ENCODE data around the gene SLC15A3.
A peak's percentile ranks its signal among the peaks of the same experiment; 100 is the strongest.

SLC15A3 gene

DNA sequence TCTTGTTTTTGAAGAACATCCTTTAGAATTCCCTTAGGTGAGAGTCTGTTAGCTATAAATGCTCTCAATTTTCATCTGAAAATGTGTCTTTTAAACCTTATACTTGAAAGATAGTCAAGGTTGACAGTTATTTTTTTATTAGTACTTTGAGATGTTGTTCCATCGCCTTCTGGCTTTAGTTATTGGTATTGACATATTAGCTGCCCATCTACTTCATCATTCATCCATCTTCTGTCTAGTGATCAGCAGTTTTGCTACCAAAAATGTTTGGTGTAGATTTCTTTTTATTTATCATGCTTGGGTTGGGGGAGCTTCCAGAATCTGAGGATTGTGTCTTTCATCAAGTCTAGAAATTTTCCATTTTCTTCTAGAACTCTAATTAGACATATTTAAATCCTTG lies 16.2 kb upstream of the SLC15A3 start:
- no peak overlapping the region for H3K4me3 Mint-ChIP-seq
- peaks cover 6% of the 10 kb centered on the region for H3K9me3 Mint-ChIP-seq
- H3K27me3 Mint-ChIP-seq: peaks cover 2% of the 10 kb centered on the region
- H3K36me3 Mint-ChIP-seq (ENCODE audit: low read depth): peaks cover 10% of the 10 kb centered on the region
- no peak overlapping the region for H3K27ac Mint-ChIP-seq
- no peak for ATAC-seq
- no peak for DNase-seq
- peaks cover 17% of the 10 kb centered on the region for H3K4me1 Mint-ChIP-seq

- Mint-ChIP-seq H3K27ac (no peak overlapping the region), H3K9me3 (peaks cover 6% of the 10 kb centered on the region), H3K36me3 (ENCODE audit: low read depth) (peaks cover 2% of the 10 kb centered on the region), H3K4me1 (peaks cover 17% of the 10 kb centered on the region), H3K27me3 (peaks cover 6% of the 10 kb centered on the region), H3K4me3 (no peak overlapping the region)
- no peak for DNase-seq
- ATAC-seq: no peak
Measured at GRCh38 chr11:60966890-60967289, 14.9 kb upstream of the SLC15A3 start.

DNA sequence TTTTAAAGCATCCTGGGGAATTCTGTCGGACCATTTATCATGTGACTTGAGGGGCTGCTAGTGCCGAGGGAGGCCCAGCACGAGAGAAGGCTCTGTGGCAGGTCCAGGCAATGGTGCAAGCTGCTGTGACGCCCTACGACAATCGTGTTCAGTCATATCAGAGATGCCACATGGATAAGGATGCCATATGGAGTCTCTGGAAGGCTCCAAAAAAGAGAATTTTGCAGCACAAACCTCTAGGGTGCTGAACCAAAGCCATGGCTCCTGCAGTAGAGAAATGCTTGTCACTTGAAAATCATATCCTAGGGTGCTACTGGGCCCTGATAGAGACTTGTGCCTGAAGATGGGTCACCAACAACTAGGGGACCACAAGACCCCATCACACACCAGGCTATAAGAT lies 12.8 kb upstream of the SLC15A3 start:
- Mint-ChIP-seq H3K27me3 (peaks cover 8% of the 10 kb centered on the region), H3K9me3 (peaks cover 6% of the 10 kb centered on the region), H3K36me3 (ENCODE audit: low read depth) (peaks cover 2% of the 10 kb centered on the region), H3K27ac (no peak overlapping the region), H3K4me3 (no peak overlapping the region), H3K4me1 (no peaks in the 10 kb centered on the region)
- ATAC-seq (no peak), DNase-seq (no peak)

DNA sequence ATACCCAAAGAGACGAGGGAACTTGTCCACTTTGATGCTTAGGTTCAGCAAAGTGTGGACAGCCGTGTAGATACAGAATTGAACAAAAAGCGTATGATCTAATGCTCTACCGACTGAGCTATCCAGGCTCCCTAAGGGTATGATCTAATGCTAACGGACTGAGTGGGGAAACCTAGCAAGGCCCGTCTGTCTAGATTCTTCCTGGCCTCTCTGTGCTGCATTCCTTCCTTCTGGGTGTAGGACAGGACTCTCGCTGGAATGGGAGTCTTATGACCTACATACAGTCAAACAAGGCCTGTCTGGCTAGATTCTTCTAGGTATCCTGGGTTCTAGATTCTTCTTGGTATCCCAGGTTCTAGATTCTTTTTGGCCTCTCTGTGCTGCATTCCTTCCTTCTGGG lies 8.4 kb upstream of the SLC15A3 start:
- Mint-ChIP-seq H3K9me3 (no peaks in the 10 kb centered on the region), H3K27ac (no peak overlapping the region), H3K4me3 (no peak overlapping the region), H3K4me1 (no peaks in the 10 kb centered on the region), H3K27me3 (peaks cover 7% of the 10 kb centered on the region), H3K36me3 (ENCODE audit: low read depth) (no peaks in the 10 kb centered on the region)
- ATAC-seq: no peak
- no peak for DNase-seq

- H3K9me3 Mint-ChIP-seq: no peaks in the 10 kb centered on the region
- H3K4me1 Mint-ChIP-seq: no peaks in the 10 kb centered on the region
- DNase-seq: no peak
- ATAC-seq: no peak
- H3K27me3 Mint-ChIP-seq: peaks cover 7% of the 10 kb centered on the region
- H3K27ac Mint-ChIP-seq: no peak overlapping the region
- H3K36me3 Mint-ChIP-seq (ENCODE audit: low read depth): no peaks in the 10 kb centered on the region
- H3K4me3 Mint-ChIP-seq: no peak overlapping the region
Measured at GRCh38 chr11:60959431-60959830, 7.5 kb upstream of the SLC15A3 start.

DNA sequence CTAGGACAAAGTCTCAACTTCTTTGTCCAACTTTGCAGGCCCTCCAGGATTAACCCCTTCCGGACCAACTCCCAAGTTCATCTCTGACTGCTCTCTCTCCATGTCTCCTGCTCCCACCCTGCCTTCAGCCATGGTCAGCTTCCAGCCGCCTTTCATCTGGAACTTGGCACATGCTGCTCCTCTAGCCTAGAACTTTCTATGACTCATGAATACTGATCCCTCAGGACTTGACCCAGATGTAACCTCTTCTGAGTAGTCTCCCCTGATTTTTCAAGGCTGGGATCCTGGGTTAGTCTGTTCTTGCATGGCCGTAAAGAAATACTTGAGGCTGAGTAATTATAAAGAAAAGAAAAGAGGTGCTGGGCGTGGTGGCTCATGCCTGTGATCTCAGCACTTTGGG lies 5.2 kb upstream of the SLC15A3 start:
- DNase-seq (no peak), ATAC-seq (no peak)
- Mint-ChIP-seq H3K4me1 (peaks cover 14% of the 10 kb centered on the region), H3K27ac (no peak overlapping the region), H3K4me3 (no peak overlapping the region), H3K9me3 (no peaks in the 10 kb centered on the region), H3K27me3 (peaks cover 5% of the 10 kb centered on the region), H3K36me3 (ENCODE audit: low read depth) (no peaks in the 10 kb centered on the region)

- Mint-ChIP-seq H3K4me1 (peaks cover 22% of the 10 kb centered on the region), H3K27me3 (peaks cover 8% of the 10 kb centered on the region), H3K4me3 (no peak overlapping the region), H3K9me3 (no peaks in the 10 kb centered on the region), H3K27ac (no peak overlapping the region), H3K36me3 (ENCODE audit: low read depth) (no peaks in the 10 kb centered on the region)
- no peak for DNase-seq
- no peak for ATAC-seq
Measured at GRCh38 chr11:60955571-60955970, 3.6 kb upstream of the SLC15A3 start.

GRCh38 chr11:60954421-60954820 lies 2.4 kb upstream of the SLC15A3 start:
- Mint-ChIP-seq H3K4me1 (peaks cover 32% of the 10 kb centered on the region), H3K4me3 (no peak overlapping the region), H3K27ac (no peak overlapping the region), H3K36me3 (ENCODE audit: low read depth) (no peaks in the 10 kb centered on the region), H3K9me3 (no peaks in the 10 kb centered on the region), H3K27me3 (peaks cover 8% of the 10 kb centered on the region)
- no peak for ATAC-seq
- DNase-seq: no peak

DNA sequence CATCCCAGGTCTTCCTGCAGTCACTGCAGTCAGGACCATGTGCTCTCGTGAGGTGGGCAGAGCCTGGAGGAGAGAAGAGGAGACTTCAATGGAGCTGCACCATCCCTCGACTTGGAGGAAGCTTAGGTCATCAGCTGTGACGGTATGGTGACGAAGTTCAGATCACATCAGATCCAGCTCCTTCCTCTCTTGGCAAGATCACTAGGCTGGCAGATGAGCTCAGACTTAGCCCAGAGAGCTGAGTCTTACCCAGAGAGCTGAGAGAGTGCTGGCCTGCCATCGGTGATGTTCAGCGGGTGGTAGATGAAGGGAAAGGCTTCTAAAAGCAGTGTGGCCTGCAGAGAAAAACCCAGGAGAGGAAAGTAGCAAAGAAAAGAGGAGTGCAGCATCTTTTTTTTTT lies 1.8 kb upstream of the SLC15A3 start:
- Mint-ChIP-seq H3K27me3 (peaks cover 8% of the 10 kb centered on the region), H3K36me3 (ENCODE audit: low read depth) (no peaks in the 10 kb centered on the region), H3K9me3 (no peaks in the 10 kb centered on the region), H3K4me1 (peaks cover 33% of the 10 kb centered on the region), H3K27ac (no peak overlapping the region), H3K4me3 (no peak overlapping the region)
- DNase-seq: no peak
- ATAC-seq: no peak

GRCh38 chr11:60952742-60953170 lies 780 bp upstream of the SLC15A3 start:
- DNase-seq: no peak
- Mint-ChIP-seq H3K9me3 (no peaks in the 10 kb centered on the region), H3K4me3 (peak overlapping the region; percentile 54), H3K27me3 (peaks cover 8% of the 10 kb centered on the region), H3K4me1 (peaks cover 37% of the 10 kb centered on the region), H3K27ac (peak overlapping the region; percentile 80), H3K36me3 (ENCODE audit: low read depth) (no peaks in the 10 kb centered on the region)
- no peak for ATAC-seq

GRCh38 chr11:60951606-60951903 lies 421 bp downstream of the SLC15A3 start:
- Mint-ChIP-seq H3K4me1 (peaks cover 37% of the 10 kb centered on the region), H3K27me3 (peaks cover 8% of the 10 kb centered on the region), H3K4me3 (peak overlapping the region; percentile 70), H3K9me3 (no peaks in the 10 kb centered on the region), H3K36me3 (ENCODE audit: low read depth) (no peaks in the 10 kb centered on the region), H3K27ac (peak overlapping the region; percentile 80)
- DNase-seq (no peak), ATAC-seq (peak; percentile 6)

- peaks cover 8% of the 10 kb centered on the region for H3K27me3 Mint-ChIP-seq
- peak; percentile 36 for DNase-seq
- peaks cover 37% of the 10 kb centered on the region for H3K4me1 Mint-ChIP-seq
- H3K27ac Mint-ChIP-seq: no peak overlapping the region
- peak; percentile 34 for ATAC-seq
- peak overlapping the region; percentile 70 for H3K4me3 Mint-ChIP-seq
- no peaks in the 10 kb centered on the region for H3K36me3 Mint-ChIP-seq (ENCODE audit: low read depth)
- H3K9me3 Mint-ChIP-seq: no peaks in the 10 kb centered on the region
Measured at GRCh38 chr11:60950933-60951605, 907 bp downstream of the SLC15A3 start.

GRCh38 chr11:60950024-60950423 lies 2.0 kb downstream of the SLC15A3 start:
- peak overlapping the region; percentile 59 for H3K4me3 Mint-ChIP-seq
- H3K4me1 Mint-ChIP-seq: peaks cover 37% of the 10 kb centered on the region
- DNase-seq: no peak
- H3K27me3 Mint-ChIP-seq: peaks cover 8% of the 10 kb centered on the region
- H3K27ac Mint-ChIP-seq: peak overlapping the region; percentile 39
- H3K9me3 Mint-ChIP-seq: no peaks in the 10 kb centered on the region
- no peak for ATAC-seq
- no peaks in the 10 kb centered on the region for H3K36me3 Mint-ChIP-seq (ENCODE audit: low read depth)

DNA sequence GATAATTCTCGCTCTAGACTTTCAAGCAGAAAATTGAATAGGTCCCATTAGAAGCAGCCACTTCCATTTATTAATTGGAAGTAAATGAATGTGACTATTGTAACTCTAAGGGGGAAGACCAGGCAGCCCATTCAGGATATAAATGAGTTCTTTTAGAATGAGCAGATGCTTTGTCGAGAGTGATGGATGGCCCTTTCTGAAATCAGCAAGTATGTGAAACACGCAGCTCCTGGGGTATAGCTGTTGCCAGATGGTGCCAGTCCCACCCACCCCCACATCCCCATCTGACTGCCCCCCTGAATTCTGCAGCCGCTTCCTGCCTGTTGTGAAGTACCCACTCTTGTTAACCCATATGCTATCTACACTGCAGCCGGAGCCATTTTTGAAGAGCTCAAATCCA lies 3.7 kb downstream of the SLC15A3 start:
- no peak for ATAC-seq
- no peaks in the 10 kb centered on the region for H3K9me3 Mint-ChIP-seq
- H3K27ac Mint-ChIP-seq: no peak overlapping the region
- peaks cover 38% of the 10 kb centered on the region for H3K4me1 Mint-ChIP-seq
- no peaks in the 10 kb centered on the region for H3K36me3 Mint-ChIP-seq (ENCODE audit: low read depth)
- H3K4me3 Mint-ChIP-seq: no peak overlapping the region
- no peak for DNase-seq
- peaks cover 5% of the 10 kb centered on the region for H3K27me3 Mint-ChIP-seq

DNA sequence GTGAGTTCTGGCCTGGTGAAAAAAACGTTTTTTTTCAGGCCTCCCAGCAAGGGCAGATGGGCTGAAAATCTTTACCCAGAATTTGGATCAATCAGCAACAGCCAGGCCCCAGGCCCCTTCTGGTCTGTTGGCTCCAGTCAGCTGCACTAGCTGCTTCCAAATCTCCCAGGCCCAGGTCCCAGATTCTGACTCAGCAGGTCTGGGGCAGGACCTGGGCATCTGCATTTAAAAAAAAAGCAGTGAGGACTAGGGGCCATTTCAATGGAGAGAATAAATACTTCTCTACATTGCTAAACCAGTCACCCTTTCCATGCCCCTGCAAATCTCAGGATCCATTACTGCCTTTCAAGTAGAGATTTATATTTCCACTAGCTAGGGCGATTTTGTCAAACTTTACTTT lies 4.3 kb downstream of the SLC15A3 start:
- ATAC-seq (no peak), DNase-seq (no peak)
- Mint-ChIP-seq H3K27me3 (peaks cover 5% of the 10 kb centered on the region), H3K4me3 (no peak overlapping the region), H3K9me3 (no peaks in the 10 kb centered on the region), H3K36me3 (ENCODE audit: low read depth) (no peaks in the 10 kb centered on the region), H3K27ac (no peak overlapping the region), H3K4me1 (peaks cover 33% of the 10 kb centered on the region)

Measured in activated naive CD8-positive, alpha-beta T cell treated with anti-CD3 and anti-CD28 coated beads, Interleukin-2, amount 50 U/mL, for 24 hours (primary cell).